Measurements from ENCODE around the gene SCAPER. TPM values are rescaled to one million over a fixed set of nuclear protein-coding genes. Genes with fewer than 3 reads are reported as not detected.

SCAPER gene
- total RNA-seq, 1 experiment from 2014 or later, result 7.4 TPM

- H3K79me1 ChIP-seq (ENCODE audit: insufficient read depth, low read depth, low read length, poor library complexity, severe bottlenecking), result peaks cover 2% of the 10 kb centered on the region
- peak overlapping the region; percentile 45 for H3K9ac ChIP-seq (ENCODE audit: extremely low read depth, insufficient read length, low read length)
- H2BK12ac ChIP-seq (ENCODE audit: insufficient read length, low read depth, low read length), result no peak overlapping the region
- peak overlapping the region in 1 of 3 experiments; percentile 85; a peak in 2 of 7 replicates for H3K27ac Mint-ChIP-seq
- peaks cover 16 to 19% of the 10 kb centered on the region in 2 experiments for H3K4me1 Mint-ChIP-seq
- no peak overlapping the region; the same call in 1 of the 2 replicates for H3K14ac ChIP-seq (ENCODE audit: insufficient read depth, low read length)
- no CpG with 5 or more reads among the region's 16 CpGs for WGBS (ENCODE audit: extremely low coverage, insufficient read length, low lambda C conversion rate)
- no peaks in the 10 kb centered on the region for H3K79me2 ChIP-seq (ENCODE audit: insufficient read depth, low read length)
- no peak overlapping the region for H4K5ac ChIP-seq (ENCODE audit: insufficient read length, low read depth, low read length)
- no peaks in the 10 kb centered on the region for H4K20me1 ChIP-seq (ENCODE audit: control insufficient read depth, insufficient read depth, insufficient read length)
- H3K18ac ChIP-seq (ENCODE audit: insufficient read length, low read depth, low read length), result no peak overlapping the region
- no peak overlapping the region for H2AFZ ChIP-seq (ENCODE audit: low read length)
- H3K27me3 Mint-ChIP-seq (ENCODE audit: low read depth), result peaks cover 17% of the 10 kb centered on the region
- H2BK15ac ChIP-seq (ENCODE audit: low read depth, low read length), result no peak overlapping the region
- no peak for DNase-seq
- H3K27me3 ChIP-seq (ENCODE audit: insufficient read depth, low read length), result no peaks in the 10 kb centered on the region
- H3K9me3 Mint-ChIP-seq, result peaks cover 0 to 3% of the 10 kb centered on the region in 2 experiments; a peak in 2 of 5 replicates
- H3K4me1 ChIP-seq (ENCODE audit: insufficient read depth, low read length), result no peaks in the 10 kb centered on the region
- peaks cover 5% of the 10 kb centered on the region for H3K23me2 ChIP-seq (ENCODE audit: insufficient read length, low read depth, low read length, poor library complexity, severe bottlenecking)
- H2AK5ac ChIP-seq (ENCODE audit: insufficient read length, low read length), result no peak overlapping the region
- no peak overlapping the region for H3K27ac ChIP-seq (ENCODE audit: insufficient read length, low read depth, low read length)
- no peak overlapping the region for H2BK120ac ChIP-seq (ENCODE audit: low read depth, low read length, poor library complexity, severe bottlenecking)
- no peak overlapping the region for H3K4ac ChIP-seq (ENCODE audit: low read depth, low read length)
- no peak overlapping the region for H2BK5ac ChIP-seq (ENCODE audit: insufficient read length, low read length)
- H2BK20ac ChIP-seq (ENCODE audit: low read depth, low read length, poor library complexity, severe bottlenecking), result no peak overlapping the region
- H3K9me3 ChIP-seq (ENCODE audit: control insufficient read depth, low read depth, low read length), result no peaks in the 10 kb centered on the region
- no peak overlapping the region for H3K56ac ChIP-seq (ENCODE audit: insufficient read length, low read depth, low read length)
- TF ChIP-seq CTCF (conservative IDR thresholded peaks at IDR 0.05), result no peak
- H3K23ac ChIP-seq (ENCODE audit: insufficient read length, low read depth, low read length), result no peak overlapping the region
- peak overlapping the region; percentile 87 to 90 for H3K4me3 Mint-ChIP-seq
- H3T11ph ChIP-seq (ENCODE audit: low read length), result no peak overlapping the region
- no peak overlapping the region for H4K8ac ChIP-seq (replicated peaks; ENCODE audit: insufficient read length, low read depth, low read length)
- H3K36me3 Mint-ChIP-seq (ENCODE audit: insufficient read depth in 1 of 3, low read depth in 3 of 3), result no peaks in the 10 kb centered on the region; a peak in 3 of 7 replicates
- H4K91ac ChIP-seq (ENCODE audit: insufficient read length, low read depth, low read length), result no peak overlapping the region
- H3K4me2 ChIP-seq (ENCODE audit: insufficient read depth, insufficient read length, low read length), result peak overlapping the region; percentile 37
Observed at GRCh38 chr15:76310475-76311099, 594.6 kb downstream of the SCAPER start.

Data from H9 (cell line).